HUES48 (cell line): ENCODE measurements around the gene APOBEC4.

Source experiments
- H3K27ac ChIP-seq: one replicate; pipeline ENCODE4 v1.7.0; 2013; ENCODE audit warnings: low read depth, low read length, inconsistent platforms
- H3K27me3 ChIP-seq: 2 replicates; pipeline ENCODE4 v1.6.1; 2013; ENCODE audit warnings: mild to moderate bottlenecking, low read length; ENCODE audit not compliant: control insufficient read depth, insufficient read depth
- H3K36me3 ChIP-seq: 2 replicates; pipeline ENCODE4 v1.6.1; 2013; ENCODE audit warnings: low read length; ENCODE audit not compliant: control insufficient read depth, insufficient read depth
- H3K4me1 ChIP-seq: 2 replicates; pipeline ENCODE4 v1.6.1; 2013; ENCODE audit warnings: mild to moderate bottlenecking, low read length; ENCODE audit not compliant: control insufficient read depth, insufficient read depth
- H3K4me3 ChIP-seq: 2 replicates; pipeline ENCODE4 v1.5.1; 2013; ENCODE audit warnings: mild to moderate bottlenecking, low read depth, low read length
- H3K9ac ChIP-seq: 2 replicates; pipeline ENCODE4 v1.6.1; 2013; ENCODE audit warnings: mild to moderate bottlenecking, low read depth, low read length, moderate library complexity
- H3K9me3 ChIP-seq: 2 replicates; pipeline ENCODE4 v1.6.1; 2013; ENCODE audit warnings: low read length; ENCODE audit not compliant: control insufficient read depth, insufficient read depth

APOBEC4 gene

GRCh38 chr1:183652547-183653461 lies at the start of gene APOBEC4:
TSS of gene APOBEC4 (minus strand) at chr1:183653316. CDS start at chr1:183648781, 4,535 bp downstream.
- Histone ChIP-seq H3K9ac (no peak within 1 kb of the TSS), H3K4me3 (no peak within 1 kb of the TSS), H3K4me1 (no peaks in the 10 kb centered on the region), H3K27ac (no peak within 1 kb of the TSS), H3K27me3 (no peaks in the 10 kb centered on the region), H3K36me3 (no peaks in the 10 kb centered on the region), H3K9me3 (no peaks in the 10 kb centered on the region)

- H3K4me3 ChIP-seq: no peak overlapping the region
- no peaks in the 10 kb centered on the region for H3K36me3 ChIP-seq
- H3K27me3 ChIP-seq: no peaks in the 10 kb centered on the region
- no peaks in the 10 kb centered on the region for H3K9me3 ChIP-seq
- no peak overlapping the region for H3K27ac ChIP-seq
- no peak overlapping the region for H3K9ac ChIP-seq
- H3K4me1 ChIP-seq: no peaks in the 10 kb centered on the region
Observed at GRCh38 chr1:183702813-183703198, 49.7 kb upstream of the APOBEC4 start.

- H3K9me3 ChIP-seq: no peaks in the 10 kb centered on the region
- no peak overlapping the region for H3K4me3 ChIP-seq
- H3K4me1 ChIP-seq: no peaks in the 10 kb centered on the region
- no peak overlapping the region for H3K27ac ChIP-seq
- no peaks in the 10 kb centered on the region for H3K27me3 ChIP-seq
- H3K9ac ChIP-seq: no peak overlapping the region
- no peaks in the 10 kb centered on the region for H3K36me3 ChIP-seq
Observed at GRCh38 chr1:183702087-183702812, 49.1 kb upstream of the APOBEC4 start.

GRCh38 chr1:183699616-183700160 lies 46.6 kb upstream of the APOBEC4 start:
- no peaks in the 10 kb centered on the region for H3K27me3 ChIP-seq
- no peak overlapping the region for H3K4me3 ChIP-seq
- no peak overlapping the region for H3K9ac ChIP-seq
- H3K27ac ChIP-seq: no peak overlapping the region
- no peaks in the 10 kb centered on the region for H3K9me3 ChIP-seq
- H3K36me3 ChIP-seq: no peaks in the 10 kb centered on the region
- no peaks in the 10 kb centered on the region for H3K4me1 ChIP-seq

GRCh38 chr1:183697814-183698590 lies 44.9 kb upstream of the APOBEC4 start:
- Histone ChIP-seq H3K9ac (no peak overlapping the region), H3K27me3 (no peaks in the 10 kb centered on the region), H3K36me3 (no peaks in the 10 kb centered on the region), H3K4me1 (no peaks in the 10 kb centered on the region), H3K4me3 (no peak overlapping the region), H3K9me3 (no peaks in the 10 kb centered on the region), H3K27ac (no peak overlapping the region)

GRCh38 chr1:183696981-183697380 lies 43.9 kb upstream of the APOBEC4 start:
- Histone ChIP-seq H3K36me3 (no peaks in the 10 kb centered on the region), H3K9ac (no peak overlapping the region), H3K4me1 (no peaks in the 10 kb centered on the region), H3K4me3 (no peak overlapping the region), H3K27ac (no peak overlapping the region), H3K27me3 (no peaks in the 10 kb centered on the region), H3K9me3 (no peaks in the 10 kb centered on the region)

GRCh38 chr1:183694755-183695154 lies 41.6 kb upstream of the APOBEC4 start:
- Histone ChIP-seq H3K9ac (no peak overlapping the region), H3K4me1 (no peaks in the 10 kb centered on the region), H3K9me3 (no peaks in the 10 kb centered on the region), H3K36me3 (no peaks in the 10 kb centered on the region), H3K4me3 (no peak overlapping the region), H3K27me3 (no peaks in the 10 kb centered on the region), H3K27ac (no peak overlapping the region)

- Histone ChIP-seq H3K27me3 (no peaks in the 10 kb centered on the region), H3K4me1 (no peaks in the 10 kb centered on the region), H3K36me3 (no peaks in the 10 kb centered on the region), H3K4me3 (no peak overlapping the region), H3K9me3 (no peaks in the 10 kb centered on the region), H3K9ac (no peak overlapping the region), H3K27ac (no peak overlapping the region)
Observed at GRCh38 chr1:183694066-183694465, 41.0 kb upstream of the APOBEC4 start.

GRCh38 chr1:183693521-183693920 lies 40.4 kb upstream of the APOBEC4 start:
- H3K27ac ChIP-seq: no peak overlapping the region
- H3K4me1 ChIP-seq: no peaks in the 10 kb centered on the region
- H3K9me3 ChIP-seq: no peaks in the 10 kb centered on the region
- no peak overlapping the region for H3K9ac ChIP-seq
- H3K27me3 ChIP-seq: no peaks in the 10 kb centered on the region
- no peaks in the 10 kb centered on the region for H3K36me3 ChIP-seq
- H3K4me3 ChIP-seq: no peak overlapping the region

- Histone ChIP-seq H3K36me3 (no peaks in the 10 kb centered on the region), H3K27me3 (no peaks in the 10 kb centered on the region), H3K4me3 (no peak overlapping the region), H3K9me3 (no peaks in the 10 kb centered on the region), H3K9ac (no peak overlapping the region), H3K4me1 (no peaks in the 10 kb centered on the region), H3K27ac (no peak overlapping the region)
Observed at GRCh38 chr1:183689762-183690204, 36.7 kb upstream of the APOBEC4 start.
